HG03039 (cell line): ENCODE data around the gene CD2AP.
"Not testable (repeated sequence)": the region's sequence is repeated elsewhere in the genome, so short reads cannot be mapped to it uniquely, and the experiment has no call there.

ENCODE experiments used
- ATAC-seq: cut with Tn5 transposase; IDR thresholded peaks from one replicate; pipeline ENCODE4 v1.9.1; 2021; ENCODE audit warnings: mild to moderate bottlenecking, moderate library complexity; ENCODE audit not compliant: unreplicated experiment

Gene CD2AP

DNA sequence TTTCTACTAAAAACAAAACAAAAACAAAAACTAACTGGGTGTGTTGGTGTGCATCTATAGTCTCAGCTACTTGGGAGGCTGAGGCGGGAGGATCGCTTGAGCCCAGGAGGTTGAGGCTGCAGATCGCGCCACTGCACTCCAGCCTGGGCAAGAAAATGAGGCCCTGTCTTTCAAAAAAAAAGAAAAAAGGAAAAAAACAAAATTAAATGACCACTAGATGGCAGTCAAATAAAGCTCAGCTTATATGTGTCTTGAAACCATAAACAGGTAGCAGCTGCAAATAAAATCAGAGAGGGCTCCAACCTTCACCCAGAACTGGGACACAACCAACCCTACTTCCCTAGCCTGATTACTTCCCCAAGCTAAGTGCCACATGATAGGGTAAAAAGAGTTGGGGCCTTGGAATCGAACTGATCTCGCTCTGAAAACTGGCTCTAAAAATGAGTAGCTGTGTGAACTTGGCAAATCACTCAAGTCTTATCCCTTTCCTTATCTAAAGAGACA, 153.7 kb downstream of the CD2AP start:
- no peak for ATAC-seq

- ATAC-seq, result no peak
These were observed 154.2 kb downstream of the CD2AP start for GRCh38 chr6:47631797-47632196.

GRCh38 chr6:47633141-47633540, 155.6 kb downstream of the CD2AP start:
- ATAC-seq, result no peak

DNA sequence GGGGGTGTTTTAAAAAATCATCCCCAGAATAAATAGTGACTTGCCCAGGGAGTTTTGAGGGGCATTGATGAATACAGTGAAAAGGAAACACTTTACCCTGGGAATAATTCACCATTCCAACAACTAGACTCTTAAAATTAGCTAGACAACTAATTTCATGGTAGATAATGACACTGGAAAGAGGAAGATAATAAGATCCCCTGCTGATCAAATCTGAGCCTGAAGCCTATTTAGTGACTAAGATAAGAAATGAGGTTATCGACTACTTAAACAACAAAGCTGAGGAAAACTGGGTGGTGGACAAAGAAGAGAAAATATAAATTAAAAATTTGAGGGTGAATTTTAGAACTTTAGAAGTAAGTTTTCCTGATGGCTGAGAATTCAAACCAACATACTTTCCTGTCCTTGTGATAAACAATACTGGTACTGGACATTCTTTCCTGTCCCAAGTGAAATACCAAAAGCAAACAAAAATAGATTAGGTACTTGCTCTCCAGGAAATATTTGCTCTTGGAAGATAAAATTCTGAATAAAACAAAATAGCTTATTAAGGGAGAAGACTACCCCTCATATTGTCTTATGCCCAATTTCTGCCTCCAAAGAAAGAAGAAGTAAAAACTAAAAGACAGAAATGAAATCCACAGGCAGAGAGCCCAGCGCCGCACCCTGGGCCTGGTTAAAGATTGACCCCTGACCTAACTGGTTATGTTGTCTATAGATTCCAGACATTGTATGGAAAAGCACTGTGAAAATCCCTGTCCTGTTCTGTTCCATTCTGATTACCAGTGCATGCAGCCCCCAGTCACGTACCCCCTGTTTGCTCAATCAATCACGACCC, 156.8 kb downstream of the CD2AP start:
- ATAC-seq, result no peak

- ATAC-seq, result no peak
These were observed 169.1 kb downstream of the CD2AP start for GRCh38 chr6:47646689-47647088.

- ATAC-seq, result no peak
These were observed 169.6 kb downstream of the CD2AP start for GRCh38 chr6:47647188-47647587.

DNA sequence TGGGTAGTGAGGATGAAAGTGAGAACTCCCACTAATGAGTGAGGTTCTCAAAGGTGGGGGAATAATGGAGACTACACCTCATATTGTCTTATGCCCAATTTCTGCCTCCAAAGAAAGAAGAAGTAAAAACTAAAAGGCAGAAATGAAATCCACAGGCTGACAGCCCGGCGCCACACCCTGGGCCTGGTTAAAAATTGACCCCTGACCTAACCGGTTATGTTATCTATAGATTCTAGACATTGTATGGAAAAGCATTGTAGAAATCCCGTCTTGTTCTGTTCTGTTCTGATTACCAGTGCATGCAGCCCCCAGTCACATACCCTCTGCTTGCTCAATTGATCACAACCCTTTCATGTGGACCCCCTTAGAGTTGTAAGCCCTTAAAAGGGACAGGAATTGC, 170.0 kb downstream of the CD2AP start:
- not testable (repeated sequence) for ATAC-seq

DNA sequence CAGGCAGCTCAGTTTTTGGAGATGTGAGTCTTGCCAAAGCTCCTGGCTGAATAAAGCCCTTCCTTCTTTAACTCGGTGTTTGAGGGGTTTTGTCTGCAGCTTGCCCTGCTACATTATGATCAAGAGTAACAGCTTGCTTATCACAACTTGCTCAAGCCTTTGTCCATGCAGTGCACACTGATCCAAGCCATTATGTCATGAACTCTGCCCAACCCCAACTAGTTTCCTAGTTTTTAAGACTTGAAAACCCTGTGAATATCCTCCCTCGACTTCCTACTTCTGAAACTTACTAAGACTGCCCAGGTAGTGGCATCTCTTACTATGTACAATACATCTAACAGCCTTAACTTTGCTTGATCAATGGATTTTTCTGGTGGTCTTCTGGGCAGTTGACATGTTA, 170.4 kb downstream of the CD2AP start:
- ATAC-seq, result no peak

DNA sequence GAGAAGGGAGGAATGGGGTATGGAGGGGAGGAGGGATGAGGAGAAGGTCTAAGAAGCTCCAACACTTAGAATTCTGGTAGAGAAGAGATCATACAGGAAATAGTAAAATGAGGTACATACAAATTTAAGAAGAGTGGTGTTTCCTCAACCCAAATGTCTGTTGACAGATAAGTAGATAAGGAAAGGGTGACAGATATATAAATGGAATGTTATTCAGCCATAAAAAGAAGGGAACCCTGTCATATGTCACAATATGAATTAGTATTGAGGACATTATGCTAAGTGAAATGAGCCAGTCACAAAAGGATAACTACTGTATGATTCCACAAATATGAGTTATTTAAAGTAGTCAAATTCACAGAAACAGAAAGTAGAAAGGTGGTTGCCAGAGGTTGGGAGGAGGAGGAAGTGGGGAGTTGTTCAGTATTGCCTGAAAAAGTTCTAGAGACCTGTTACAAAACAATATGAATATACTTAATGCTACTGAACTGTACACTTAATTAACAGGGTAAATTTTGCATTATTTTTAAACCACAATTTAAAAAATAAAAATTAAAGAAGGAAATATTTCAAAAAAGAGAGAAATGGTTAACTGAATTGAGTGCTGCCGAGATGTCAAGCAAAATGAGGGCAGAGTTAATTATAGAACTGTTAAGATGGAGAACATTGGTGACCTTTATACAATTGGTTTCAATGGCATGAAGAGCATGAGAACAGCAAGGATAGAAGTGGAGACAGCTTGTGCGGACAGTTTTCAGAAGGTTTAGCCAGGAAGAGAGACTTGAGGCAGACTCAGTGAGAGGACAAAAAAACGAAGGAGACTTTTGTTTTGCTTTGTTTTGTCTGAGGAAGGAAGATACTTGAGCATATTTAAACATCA, 173.2 kb downstream of the CD2AP start:
- no peak for ATAC-seq

GRCh38 chr6:47651505-47651944, 173.9 kb downstream of the CD2AP start:
- no peak for ATAC-seq

- no peak for ATAC-seq
These were observed 176.1 kb downstream of the CD2AP start for GRCh38 chr6:47653706-47654105.

GRCh38 chr6:47654255-47654654, 176.7 kb downstream of the CD2AP start:
- ATAC-seq, result no peak

GRCh38 chr6:47655719-47656595, 178.4 kb downstream of the CD2AP start:
- ATAC-seq, result no peak

- no peak for ATAC-seq
These were observed 184.4 kb downstream of the CD2AP start for GRCh38 chr6:47661960-47662359.

GRCh38 chr6:47663462-47664216, 186.1 kb downstream of the CD2AP start:
- ATAC-seq, result no peak

- no peak for ATAC-seq
These were observed 187.5 kb downstream of the CD2AP start for GRCh38 chr6:47665112-47665511.

DNA sequence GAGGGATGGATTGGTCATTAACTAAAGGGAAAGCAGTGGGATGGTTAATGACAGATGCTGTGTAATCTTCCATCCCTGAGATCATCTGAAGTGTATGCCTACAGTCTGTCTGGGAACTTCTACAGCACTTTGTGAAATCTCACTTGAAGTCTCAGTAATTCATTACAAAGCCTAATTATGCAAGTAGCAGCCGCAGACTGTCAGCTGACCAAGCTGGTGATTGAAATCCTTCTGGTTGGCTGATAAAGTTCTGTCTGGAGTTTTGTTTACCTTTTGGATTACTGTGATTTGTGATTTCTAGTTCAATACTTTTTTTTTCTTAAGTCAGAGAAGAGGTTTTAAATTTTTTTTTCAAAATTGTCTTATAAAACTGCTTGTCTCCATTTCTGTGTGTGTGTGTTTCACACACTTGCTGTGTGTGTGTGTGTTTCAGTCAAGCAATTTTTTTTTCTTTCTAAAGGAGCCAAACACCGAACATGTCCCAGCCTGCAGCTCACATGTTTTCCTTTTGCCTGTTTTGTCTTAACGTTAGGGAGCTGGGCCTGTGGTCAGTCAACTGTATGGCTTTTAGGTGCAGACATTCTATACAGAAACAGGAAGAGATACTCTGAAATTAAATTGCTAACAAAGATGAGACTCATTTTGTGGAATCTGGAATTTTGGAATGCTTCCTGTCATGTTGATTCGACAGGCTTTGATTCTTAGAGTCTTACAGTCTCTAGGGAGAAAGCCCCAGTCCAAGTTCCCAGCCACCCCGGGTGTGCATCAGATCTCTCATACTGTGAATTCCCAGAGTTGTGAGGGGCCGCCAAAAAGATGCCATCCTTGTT, 192.3 kb downstream of the CD2AP start:
- no peak for ATAC-seq

GRCh38 chr6:47670851-47671250, 193.3 kb downstream of the CD2AP start:
- no peak for ATAC-seq

GRCh38 chr6:47671777-47672176, 194.2 kb downstream of the CD2AP start:
- no peak for ATAC-seq
